Left renal pelvis (tissue), 4 donors: ENCODE measurements around the gene PPFIA2. TPM values are rescaled to one million over a fixed set of nuclear protein-coding genes. Genes with fewer than 3 reads are reported as not detected.
A peak's percentile ranks its signal among the peaks of the same experiment; 100 is the strongest.

ENCODE experiments used
- DNase-seq, 4 donors: peaks; one replicate each; pipeline ENCODE4 v3.0.0-alpha.2; 2013; ENCODE audit warnings: low read depth in 4 of 4, low spot score in 3 of 4
- polyA plus RNA-seq, 4 donors: library from polyadenylated mRNA; unstranded; fragments of 120-200 nt; gene quantifications; one replicate each; pipeline ENCODE4 v1.2.1, GENCODE V29; 2013; ENCODE audit not compliant: insufficient read length in 4 of 4

Gene PPFIA2
- polyA plus RNA-seq, 4 donors = 2.9 to 6.5 (median 4.7) TPM

- no peak for DNase-seq
These were observed 464.6 kb downstream of the PPFIA2 start for GRCh38 chr12:81294325-81295190.

- no peak for DNase-seq
These were observed 470.5 kb downstream of the PPFIA2 start for GRCh38 chr12:81288651-81289050.

GRCh38 chr12:81284137-81284536 lies 475.0 kb downstream of the PPFIA2 start:
- no peak for DNase-seq

GRCh38 chr12:81274637-81275529 lies 484.3 kb downstream of the PPFIA2 start:
- no peak for DNase-seq

- DNase-seq = no peak
These were observed 488.8 kb downstream of the PPFIA2 start for GRCh38 chr12:81270385-81270784.

- no peak for DNase-seq
These were observed 496.1 kb downstream of the PPFIA2 start for GRCh38 chr12:81263072-81263471.

- DNase-seq = no peak
These were observed 497.5 kb downstream of the PPFIA2 start for GRCh38 chr12:81261508-81262207.

- DNase-seq = no peak
These were observed 499.8 kb downstream of the PPFIA2 start for GRCh38 chr12:81259360-81259759.

GRCh38 chr12:81257947-81258551 lies 501.1 kb downstream of the PPFIA2 start:
- peak in 2 of 4 donors; percentile 32 for DNase-seq

GRCh38 chr12:81255947-81256346 lies 503.2 kb downstream of the PPFIA2 start:
- no peak for DNase-seq

- DNase-seq = no peak
These were observed 503.7 kb downstream of the PPFIA2 start for GRCh38 chr12:81255456-81255855.

- DNase-seq = no peak
These were observed 505.8 kb downstream of the PPFIA2 start for GRCh38 chr12:81253360-81253759.

GRCh38 chr12:81252228-81252627 lies 506.9 kb downstream of the PPFIA2 start:
- no peak for DNase-seq

- no peak for DNase-seq
These were observed 509.2 kb downstream of the PPFIA2 start for GRCh38 chr12:81249976-81250375.

- no peak for DNase-seq
These were observed 513.1 kb downstream of the PPFIA2 start for GRCh38 chr12:81245907-81246570.

- peak in 2 of 4 donors; percentile 37 to 45 for DNase-seq
These were observed 513.7 kb downstream of the PPFIA2 start for GRCh38 chr12:81245458-81245857.

- DNase-seq = no peak
These were observed 527.4 kb downstream of the PPFIA2 start for GRCh38 chr12:81231574-81232368.

GRCh38 chr12:81229759-81230158 lies 529.4 kb downstream of the PPFIA2 start:
- no peak for DNase-seq

GRCh38 chr12:81224626-81225025 lies 534.5 kb downstream of the PPFIA2 start:
- DNase-seq = no peak
